Retinal pigment epithelial cell (primary cell): ENCODE results near the gene EHD1.
A peak's percentile ranks its signal among the peaks of the same experiment; 100 is the strongest.
"Not testable (repeated sequence)": the region's sequence is repeated elsewhere in the genome, so short reads cannot be mapped to it uniquely, and the experiment has no call there.

Source experiments
- DNase-seq: peaks from one replicate; pipeline ENCODE4 v3.0.0-alpha.2; 2010; ENCODE audit warnings: low read depth
- H3K4me3 ChIP-seq: 2 replicates; pipeline ENCODE4 v1.5.1; 2011; ENCODE audit warnings: mild to moderate bottlenecking, low read length, control low read depth, moderate library complexity
- TF ChIP-seq, protein P1 (sequence below): conservative IDR thresholded peaks from 2 replicates; pipeline ENCODE4 v1.5.1; 2011; ENCODE audit warnings: low read depth, low read length, control low read depth, inconsistent platforms

EHD1 gene

DNA sequence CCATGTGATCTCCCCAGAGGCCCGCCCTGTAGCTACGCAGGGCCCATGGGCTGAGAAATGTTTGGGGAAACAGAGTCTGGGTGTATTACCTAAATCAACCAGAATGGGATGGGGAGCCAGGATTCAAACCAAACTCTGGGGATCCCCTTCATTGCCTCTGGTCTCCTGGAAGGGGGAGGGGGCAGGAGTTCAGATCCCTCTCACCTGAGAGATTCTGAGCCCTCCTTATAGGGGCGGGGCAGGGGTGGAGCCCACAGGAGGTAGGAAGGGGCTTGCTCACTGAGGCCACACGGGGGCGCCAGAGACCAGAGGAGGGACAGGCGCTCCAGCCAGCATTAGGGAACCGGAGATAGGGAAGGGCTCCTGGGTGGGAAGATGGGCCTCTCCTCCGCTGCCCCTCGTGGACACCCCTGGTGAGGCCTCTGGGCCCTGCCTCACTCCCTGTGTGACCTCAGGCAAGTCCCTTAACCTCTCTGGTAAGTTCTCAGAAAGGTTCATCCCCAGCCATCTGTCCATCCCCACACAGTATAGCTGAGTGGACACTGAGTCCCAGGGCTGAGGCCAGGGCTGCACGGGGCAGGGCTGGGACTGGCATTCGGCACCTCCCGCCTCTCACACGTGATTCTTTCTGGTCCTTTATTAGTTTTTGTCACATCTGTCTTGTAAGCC, 31.3 kb downstream of the EHD1 start:
- no peak overlapping the region for H3K4me3 ChIP-seq
- no peak for DNase-seq
- TF ChIP-seq, protein P1, sequence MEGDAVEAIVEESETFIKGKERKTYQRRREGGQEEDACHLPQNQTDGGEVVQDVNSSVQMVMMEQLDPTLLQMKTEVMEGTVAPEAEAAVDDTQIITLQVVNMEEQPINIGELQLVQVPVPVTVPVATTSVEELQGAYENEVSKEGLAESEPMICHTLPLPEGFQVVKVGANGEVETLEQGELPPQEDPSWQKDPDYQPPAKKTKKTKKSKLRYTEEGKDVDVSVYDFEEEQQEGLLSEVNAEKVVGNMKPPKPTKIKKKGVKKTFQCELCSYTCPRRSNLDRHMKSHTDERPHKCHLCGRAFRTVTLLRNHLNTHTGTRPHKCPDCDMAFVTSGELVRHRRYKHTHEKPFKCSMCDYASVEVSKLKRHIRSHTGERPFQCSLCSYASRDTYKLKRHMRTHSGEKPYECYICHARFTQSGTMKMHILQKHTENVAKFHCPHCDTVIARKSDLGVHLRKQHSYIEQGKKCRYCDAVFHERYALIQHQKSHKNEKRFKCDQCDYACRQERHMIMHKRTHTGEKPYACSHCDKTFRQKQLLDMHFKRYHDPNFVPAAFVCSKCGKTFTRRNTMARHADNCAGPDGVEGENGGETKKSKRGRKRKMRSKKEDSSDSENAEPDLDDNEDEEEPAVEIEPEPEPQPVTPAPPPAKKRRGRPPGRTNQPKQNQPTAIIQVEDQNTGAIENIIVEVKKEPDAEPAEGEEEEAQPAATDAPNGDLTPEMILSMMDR = peak; percentile 86

DNA sequence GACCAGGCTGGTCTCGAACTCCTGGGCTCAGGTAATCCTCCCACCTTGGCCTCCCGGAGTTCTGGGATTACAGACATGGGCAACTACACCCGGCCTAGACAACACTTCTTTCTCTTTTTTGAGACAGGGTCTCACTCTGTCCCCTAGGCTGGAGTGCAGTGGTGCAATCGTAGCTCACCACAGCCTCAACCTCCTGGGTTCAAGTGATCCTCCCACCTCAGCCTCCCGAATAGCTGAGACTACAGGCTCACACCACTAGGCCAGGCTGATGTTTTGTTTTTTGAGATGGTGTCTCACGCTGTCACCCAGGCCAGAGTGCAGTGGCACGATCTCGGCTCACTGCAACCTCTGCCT, 32.7 kb downstream of the EHD1 start:
- not testable (repeated sequence) for DNase-seq, H3K4me3 ChIP-seq

DNA sequence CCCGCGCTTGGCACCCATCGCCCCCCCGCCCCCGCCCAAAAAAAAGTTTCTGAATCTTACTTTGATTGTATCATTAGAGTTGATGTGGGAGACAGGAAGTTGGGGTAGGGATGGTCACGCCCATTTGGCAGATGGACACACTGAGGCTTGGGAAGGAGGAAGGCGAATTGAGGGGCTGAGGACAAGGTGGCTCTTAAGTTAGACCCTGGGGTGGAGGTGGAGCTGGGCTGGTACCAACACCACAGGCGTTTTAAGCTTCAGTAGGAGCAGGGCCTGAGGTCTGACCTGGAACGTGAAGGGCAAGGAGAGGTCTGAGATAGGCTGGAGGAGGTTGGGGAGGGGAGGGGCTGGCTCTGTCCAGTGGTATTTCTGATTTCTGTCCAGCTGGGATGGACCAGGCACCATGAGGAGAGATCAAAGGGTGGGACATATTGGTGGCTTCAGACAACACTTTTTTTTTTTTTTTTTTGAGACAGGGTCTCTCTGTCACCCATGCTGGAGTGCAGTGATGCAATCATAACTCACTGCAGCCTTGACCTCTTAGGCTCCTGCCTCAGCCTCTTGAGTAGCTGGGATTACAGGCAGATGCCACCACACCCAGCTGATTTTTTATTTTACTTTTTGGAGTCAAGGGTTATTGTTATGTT, 33.2 kb downstream of the EHD1 start:
- no peak for DNase-seq
- peak overlapping the region; percentile 40 for H3K4me3 ChIP-seq
- TF ChIP-seq, protein P1 = no peak

DNA sequence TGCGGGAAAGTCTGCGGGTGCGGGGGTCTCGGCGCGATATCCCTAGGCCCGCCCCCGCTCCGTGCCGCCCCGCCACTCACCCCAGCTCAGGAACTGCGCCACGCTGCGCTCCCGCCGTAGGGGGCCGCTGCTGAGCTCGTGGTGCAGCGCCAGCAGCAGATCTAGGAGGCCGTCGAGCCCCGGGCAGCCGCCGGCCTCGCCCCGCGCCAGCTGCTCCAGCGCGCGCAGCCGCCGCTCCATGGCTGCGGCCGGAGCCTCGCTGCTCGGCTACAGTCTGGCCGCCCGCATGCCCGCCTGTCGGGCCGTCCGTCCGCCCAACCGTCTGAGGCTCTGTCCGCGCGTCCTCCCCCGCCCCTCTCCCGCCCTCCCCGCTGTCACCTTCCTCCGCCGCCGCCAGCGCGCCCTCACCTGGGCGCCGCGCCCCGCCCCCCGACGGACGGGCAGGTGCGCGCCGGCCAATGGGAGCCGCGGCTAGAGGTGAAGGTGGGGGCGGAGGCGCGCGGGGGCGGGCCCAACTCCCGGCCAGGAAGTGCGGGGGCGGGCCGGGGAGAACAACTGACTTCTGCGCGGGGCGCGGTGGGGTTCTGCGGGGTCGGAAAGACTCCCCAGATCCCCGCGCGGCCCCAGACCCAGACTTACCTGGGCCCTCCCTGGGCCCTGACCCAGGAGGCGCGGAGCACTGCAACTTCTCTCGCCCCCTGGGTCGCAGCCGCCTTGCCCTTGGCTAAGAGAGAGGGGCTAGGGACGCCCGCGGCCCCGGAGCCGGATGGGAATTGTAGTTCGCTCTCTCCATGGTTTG, 33.9 kb downstream of the EHD1 start, which contains the start of gene CDC42BPG:
Gene CDC42BPG, minus strand, starts transcription at position 324 of the 799 bp plus-strand sequence. Its CDS starts 84 bp downstream, at position 240.
- no peak for DNase-seq
- TF ChIP-seq, protein P1 = peak; percentile 55

DNA sequence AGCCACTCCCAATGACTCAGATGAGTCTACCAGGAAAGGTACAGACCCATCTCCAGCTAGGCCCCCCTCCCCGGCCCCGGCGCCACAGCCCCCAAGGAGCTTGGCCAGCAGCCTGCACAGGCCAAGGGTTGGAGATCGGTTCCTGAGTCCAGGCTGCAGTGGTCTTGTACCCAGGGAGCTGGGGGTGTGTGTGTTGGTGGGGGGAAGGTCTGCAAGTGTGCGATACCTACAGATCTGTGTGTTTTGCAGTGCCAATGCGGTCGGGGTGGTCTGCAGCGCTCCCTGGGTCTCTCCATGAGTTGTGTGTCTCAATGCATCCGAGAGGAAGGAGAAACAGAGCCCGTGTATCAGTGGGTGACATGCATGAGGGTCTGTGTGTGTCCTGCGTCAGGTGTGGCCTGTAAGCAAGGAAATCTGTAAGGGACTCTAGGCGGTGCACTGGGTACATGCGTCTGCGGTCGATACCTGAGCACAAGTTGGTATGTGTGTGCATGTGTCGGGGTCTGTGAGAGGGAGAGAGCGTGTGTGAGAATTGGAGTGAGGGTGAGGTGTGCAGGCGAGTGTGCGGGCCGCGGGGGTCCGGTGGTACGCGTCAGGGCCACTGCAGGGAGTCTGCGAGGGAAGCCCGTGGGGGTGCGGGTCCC, 34.6 kb downstream of the EHD1 start:
- peak overlapping the region; percentile 22 for H3K4me3 ChIP-seq
- TF ChIP-seq, protein P1 = no peak
- no peak for DNase-seq

More for the DNA sequence above, 33.9 kb downstream of the EHD1 start, which contains the start of gene CDC42BPG:
- H3K4me3 ChIP-seq = peak within 1 kb of the TSS; percentile 40

DNA sequence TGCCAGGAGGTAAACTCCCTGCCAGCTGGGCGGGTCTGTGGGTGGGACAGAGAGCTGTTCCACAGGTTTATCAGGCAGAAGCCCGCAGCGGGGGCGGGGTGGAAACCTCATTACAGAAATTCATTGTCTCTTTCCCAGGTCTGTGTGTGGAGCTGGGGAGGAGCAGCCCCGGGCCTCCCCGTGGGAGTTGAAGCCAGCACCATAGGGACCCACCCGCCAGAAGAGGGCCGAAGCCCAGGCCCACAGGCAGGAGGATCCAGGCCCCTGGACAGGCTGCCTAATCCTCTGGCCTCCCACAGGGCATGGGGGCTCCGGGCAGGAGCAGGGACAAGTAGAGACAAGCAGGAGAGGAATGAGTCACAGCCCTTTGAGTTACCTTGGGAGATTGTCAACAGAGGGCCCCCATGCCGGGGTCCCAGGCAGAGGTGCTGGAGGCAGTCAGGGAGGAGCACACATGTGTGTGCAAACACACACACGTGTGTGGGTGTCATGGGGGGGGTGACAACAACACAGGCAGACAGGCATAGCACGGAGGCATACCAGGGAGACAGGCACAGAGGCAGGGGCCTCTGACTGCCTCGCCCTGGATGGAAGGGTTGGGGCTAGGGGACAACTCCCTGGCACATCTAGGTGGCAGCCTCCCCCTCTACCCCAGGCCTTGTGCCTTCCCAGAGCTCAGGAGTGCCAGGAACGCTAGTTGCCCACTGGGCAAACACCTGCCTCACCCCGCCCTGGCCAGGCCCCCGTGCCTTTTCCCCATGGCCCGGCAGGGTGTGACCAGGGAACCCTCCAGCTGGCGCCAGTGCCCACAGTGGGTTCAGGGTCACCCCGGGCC, 35.4 kb downstream of the EHD1 start:
- no peak overlapping the region for H3K4me3 ChIP-seq
- TF ChIP-seq, protein P1 = no peak
- DNase-seq = no peak
